ENCODE results near the gene SUCNR1.

DNA sequence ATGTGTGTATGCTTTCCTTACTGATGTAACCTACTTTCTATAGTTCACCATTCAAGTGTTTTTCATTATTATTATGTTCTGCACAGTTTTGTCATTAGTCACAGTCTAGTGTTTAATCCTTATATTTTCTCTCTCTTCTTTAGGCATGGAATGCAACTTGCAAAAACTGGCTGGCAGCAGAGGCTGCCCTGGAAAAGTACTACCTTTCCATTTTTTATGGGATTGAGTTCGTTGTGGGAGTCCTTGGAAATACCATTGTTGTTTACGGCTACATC, 6.9 kb downstream of the SUCNR1 start:
- TF ChIP-seq, protein P1, sequence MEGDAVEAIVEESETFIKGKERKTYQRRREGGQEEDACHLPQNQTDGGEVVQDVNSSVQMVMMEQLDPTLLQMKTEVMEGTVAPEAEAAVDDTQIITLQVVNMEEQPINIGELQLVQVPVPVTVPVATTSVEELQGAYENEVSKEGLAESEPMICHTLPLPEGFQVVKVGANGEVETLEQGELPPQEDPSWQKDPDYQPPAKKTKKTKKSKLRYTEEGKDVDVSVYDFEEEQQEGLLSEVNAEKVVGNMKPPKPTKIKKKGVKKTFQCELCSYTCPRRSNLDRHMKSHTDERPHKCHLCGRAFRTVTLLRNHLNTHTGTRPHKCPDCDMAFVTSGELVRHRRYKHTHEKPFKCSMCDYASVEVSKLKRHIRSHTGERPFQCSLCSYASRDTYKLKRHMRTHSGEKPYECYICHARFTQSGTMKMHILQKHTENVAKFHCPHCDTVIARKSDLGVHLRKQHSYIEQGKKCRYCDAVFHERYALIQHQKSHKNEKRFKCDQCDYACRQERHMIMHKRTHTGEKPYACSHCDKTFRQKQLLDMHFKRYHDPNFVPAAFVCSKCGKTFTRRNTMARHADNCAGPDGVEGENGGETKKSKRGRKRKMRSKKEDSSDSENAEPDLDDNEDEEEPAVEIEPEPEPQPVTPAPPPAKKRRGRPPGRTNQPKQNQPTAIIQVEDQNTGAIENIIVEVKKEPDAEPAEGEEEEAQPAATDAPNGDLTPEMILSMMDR (IDR thresholded peaks at IDR 0.05): no peak
- no peak for TF ChIP-seq POLR2A (IDR thresholded peaks at IDR 0.05)
